GM12878 (cell line): ENCODE measurements around the gene SRSF10. TPM values are rescaled to one million over a fixed set of nuclear protein-coding genes. Genes with fewer than 3 reads are reported as not detected.
"Not testable (repeated sequence)": the region's sequence is repeated elsewhere in the genome, so short reads cannot be mapped to it uniquely, and the experiment has no call there.

ENCODE experiments used
- ATAC-seq: fragments of 200-7000 bp; cut with Tn5 transposase; 3 replicates; pipeline ENCODE4 v1.9.1; 2020; ENCODE audit warnings: mild to moderate bottlenecking, moderate library complexity
- BruUV-seq: library from RNA; stranded (reverse); fragments of 400-500 nt; replicated peaks from 2 replicates; lab custom pipeline; 2021; lab: Mats Ljungman, UMichigan
- CTCF ChIA-PET: fragments of 300-600 bp; sonication (Branson Sonifier 250); formaldehyde crosslinking; extraction: SDS; loops from one replicate; lab custom pipeline; 2021; ENCODE audit warnings: inconsistent platforms; lab: Yijun Ruan, JAX
- POLR2A ChIA-PET: fragments of 350-600 bp; formaldehyde crosslinking; extraction: SDS; loops from one replicate; lab custom pipeline; 2021; ENCODE audit warnings: inconsistent platforms; lab: Charles Lee
- RAD21 ChIA-PET: fragments of 300-600 bp; sonication (Branson Sonifier 250); formaldehyde crosslinking; loops from one replicate; lab custom pipeline; 2023; ENCODE audit warnings: antibody characterized with exemption; ENCODE audit not compliant: unreplicated experiment; lab: Charles Lee
- SMC1A ChIA-PET: fragments of 300-600 bp; sonication (Branson Sonifier 250); formaldehyde crosslinking; loops from one replicate; lab custom pipeline; 2023; ENCODE audit not compliant: unreplicated experiment, uncharacterized antibody; lab: Charles Lee
- DNase-seq: peaks from one replicate; pipeline ENCODE4 v3.0.0-alpha.2; 2011; ENCODE audit warnings: low read depth, low spot score
- FAIRE-seq: peaks from 3 replicates; lab custom pipeline; 2011; peaks lifted over from hg19 to GRCh38; lab: Jason Lieb, UNC
- H2AFZ ChIP-seq: 2 replicates; pipeline ENCODE4 v1.6.0; 2011; ENCODE audit warnings: low read depth, low read length, control low read depth; ENCODE audit not compliant: control insufficient read depth
- H3K27ac ChIP-seq: 2 replicates; pipeline ENCODE4 v1.5.1; 2011; ENCODE audit warnings: control low read depth; ENCODE audit not compliant: control insufficient read depth, insufficient read depth
- H3K27me3 ChIP-seq, 2 experiments: replicated peaks in 1 of 2; 2 replicates each; pipeline versions ENCODE4 v1.6.0 to v1.6.1; 2011; ENCODE audit warnings: low read length in 1 of 2; ENCODE audit not compliant: control insufficient read depth in 2 of 2, insufficient read depth in 2 of 2
- H3K36me3 ChIP-seq, 2 experiments: 2 replicates each; pipeline ENCODE4 v1.5.1; 2011; ENCODE audit warnings: low read length in 1 of 2; ENCODE audit not compliant: control insufficient read depth in 2 of 2, insufficient read depth in 2 of 2
- H3K4me1 ChIP-seq: 2 replicates; pipeline ENCODE4 v1.6.1; 2011; ENCODE audit warnings: mild to moderate bottlenecking, low read length, moderate library complexity, mixed read lengths; ENCODE audit not compliant: control insufficient read depth, insufficient read depth
- H3K4me2 ChIP-seq: 2 replicates; pipeline ENCODE4 v1.6.0; 2011; ENCODE audit warnings: control low read depth; ENCODE audit not compliant: control insufficient read depth, insufficient read depth
- H3K4me3 ChIP-seq: fragments of 200-600 bp; sonication (generic); 2 replicates; pipeline ENCODE4 v1.5.1; 2016
- H3K79me2 ChIP-seq: 2 replicates; pipeline ENCODE4 v1.6.0; 2011; ENCODE audit warnings: low read length; ENCODE audit not compliant: control insufficient read depth, insufficient read depth
- H3K9ac ChIP-seq: 2 replicates; pipeline ENCODE4 v1.8.0; 2011; ENCODE audit warnings: low read length, control low read depth, mixed read lengths; ENCODE audit not compliant: control insufficient read depth, insufficient read depth
- H3K9me3 ChIP-seq: replicated peaks from 3 replicates; pipeline ENCODE4 v1.5.1; 2011; ENCODE audit warnings: mild to moderate bottlenecking, low read length; ENCODE audit not compliant: control insufficient read depth, insufficient read depth
- H4K20me1 ChIP-seq: 2 replicates; pipeline ENCODE4 v1.6.0; 2011; ENCODE audit not compliant: control insufficient read depth, insufficient read depth
- ATF2 ChIP-seq: IDR thresholded peaks from 2 replicates; pipeline ENCODE4 v1.6.1; 2012; ENCODE audit warnings: low read length, inconsistent platforms
- ATF7 ChIP-seq: fragments of 450-650 bp; IDR thresholded peaks from 2 replicates; pipeline ENCODE4 v1.6.1; 2016; ENCODE audit warnings: low read depth, mild to moderate bottlenecking
- CREM ChIP-seq: IDR thresholded peaks from 2 replicates; pipeline ENCODE4 v1.6.1; 2014; ENCODE audit warnings: antibody characterized with exemption, low read depth
- JUNB ChIP-seq: IDR thresholded peaks from 2 replicates; pipeline ENCODE4 v1.6.1; 2016; ENCODE audit warnings: antibody characterized with exemption, mild to moderate bottlenecking
- MLLT1 ChIP-seq: fragments of 450-650 bp; IDR thresholded peaks from 2 replicates; pipeline ENCODE4 v1.6.1; 2016; ENCODE audit warnings: mild to moderate bottlenecking
- MTA2 ChIP-seq: fragments of 450-650 bp; IDR thresholded peaks from 2 replicates; pipeline ENCODE4 v1.6.1; 2016; ENCODE audit warnings: low read depth, mild to moderate bottlenecking, moderate library complexity
- RUNX3 ChIP-seq: IDR thresholded peaks from 2 replicates; pipeline ENCODE4 v1.6.1; 2012; ENCODE audit warnings: low read length, inconsistent platforms
- WGBS: methylation state at CpG from one replicate; pipeline ENCODE4 v1.1.6; 2016; ENCODE audit warnings: low lambda C conversion rate; ENCODE audit not compliant: insufficient replicate concordance, insufficient coverage; ENCODE audit errors: missing lambda C conversion rate; 5-methylcytosine and 5-hydroxymethylcytosine counted together
- in situ Hi-C: fragments of 300-500 bp; cut with MboI; formaldehyde crosslinking; loops from 9 replicates; pipeline ENCODE4 v1.14.3; 2018; ENCODE audit warnings: mixed read lengths
- intact Hi-C: fragments of 100-400 bp; cut with micrococcal nuclease; formaldehyde crosslinking; loops from one replicate; pipeline ENCODE4 v1.14.2; 2022; ENCODE audit not compliant: unreplicated experiment
- polyA plus RNA-seq, 11 experiments: library from polyadenylated mRNA; depleted of rRNA in 4 of 11; unstranded in 6 of 11; stranded (reverse) in 5 of 11; fragments of >200 nt; fragmentation: Nextera tagmentation in 4 of 11; fragmentation: Illumina TruSeq in 1 of 11; extraction: Ambion mirVana in 4 of 11; extraction: Trizol in 1 of 11; gene quantifications; 1 replicate in 1 of 11; 2 replicates in 10 of 11; pipeline versions ENCODE4 v1.2.1 to v1.2.3, GENCODE V29; 2011 to 2016; ENCODE audit warnings: inconsistent platforms in 2 of 11, missing spikeins in 2 of 11, low read depth in 1 of 11
- total RNA-seq, 4 experiments: library from RNA; depleted of rRNA in 3 of 4; stranded (reverse); fragments of >200 nt in 3 of 4; fragmentation: Illumina TruSeq in 1 of 4; extraction: Trizol in 1 of 4; gene quantifications; 2 replicates each; pipeline versions ENCODE4 v1.2.1 to v1.2.3, GENCODE V29; 2013 to 2021

The SRSF10 gene
- total and polyA plus RNA-seq, 10 of the 15 experiments (the other 5 are each of a cell fraction or from before 2014, with no cell fraction given): 157 to 279 (median 222) TPM

- peak; percentile 42; the same call in 1 of the 2 replicates for TF ChIP-seq ATF2
- TF ChIP-seq RUNX3: peak; percentile 59; the same call in 1 of the 2 replicates
- TF ChIP-seq JUNB: peak; percentile 37; the same call in 1 of the 2 replicates
- TF ChIP-seq MTA2: peak; percentile 36; the same call in 1 of the 2 replicates
- peak; percentile 77; the same call in 1 of the 2 replicates for TF ChIP-seq ATF7
- TF ChIP-seq CREM: 0 out of 2 replicates have a peak, but pooled peaks have one; percentile 9
- peak; percentile 76; the same call in 1 of the 2 replicates for TF ChIP-seq MLLT1
- not testable (repeated sequence) for BruUV-seq, FAIRE-seq
Observed at GRCh38 chr1:23992011-23992410, 11.9 kb upstream of the SRSF10 start.

More at GRCh38 chr1:23992011-23992410, 11.9 kb upstream of the SRSF10 start:
- H3K4me2 ChIP-seq, DNase-seq, H2AFZ ChIP-seq, H3K9me3 ChIP-seq, H3K79me2 ChIP-seq, intact Hi-C loops, ATAC-seq, H3K4me3 ChIP-seq, H3K36me3 ChIP-seq, CTCF ChIA-PET, H3K27ac ChIP-seq, H4K20me1 ChIP-seq, in situ Hi-C loops, H3K27me3 ChIP-seq, H3K9ac ChIP-seq: not testable (repeated sequence)
- WGBS: 65% methylated on average over 8 of the region's 13 CpGs
- SMC1A ChIA-PET: interaction anchor here (1.2 kb wide), 1 partner anchor 11 kb away, joined by 3 read pairs; no protein-coding TSS in a partner anchor
- POLR2A ChIA-PET: interaction anchor here (0.6 to 0.9 kb wide), 4 partner anchors 8 to 630 kb away, joined by 3 to 6 read pairs (median 4); no protein-coding TSS in a partner anchor
- peaks cover 17% of the 10 kb centered on the region for H3K4me1 ChIP-seq
- RAD21 ChIA-PET: interaction anchor here (0.6 kb wide), 1 partner anchor 80 kb away, joined by 3 read pairs; no protein-coding TSS in a partner anchor
